ENCODE measurements around the gene SORBS2. TPM values are rescaled to one million over a fixed set of nuclear protein-coding genes. Genes with fewer than 3 reads are reported as not detected.

The SORBS2 gene
- total RNA-seq, 1 experiment from 2014 or later = 9.7 TPM

DNA sequence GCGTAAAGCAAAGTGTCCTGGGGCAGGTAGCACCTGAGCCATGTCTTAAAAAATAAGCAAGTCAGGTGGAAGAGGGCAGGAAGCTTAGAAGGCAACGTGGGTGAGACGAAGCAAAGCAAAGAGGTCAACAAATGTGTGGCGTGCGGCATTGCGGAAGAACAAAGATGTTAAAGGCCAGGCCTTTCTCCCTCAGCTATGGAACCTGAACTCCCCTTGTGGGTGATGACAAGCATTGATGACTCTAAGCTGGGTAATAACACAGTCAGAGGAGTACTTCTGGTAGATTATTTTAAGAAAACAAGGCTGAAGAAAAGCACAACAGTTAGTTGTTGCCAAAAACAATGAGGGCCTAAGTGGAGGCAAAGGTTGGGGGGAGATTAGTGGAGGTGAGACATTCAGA is 29.0 kb upstream of the SORBS2 start:
- Histone ChIP-seq H2BK15ac (ENCODE audit: low read depth, low read length) (no peak overlapping the region), H3K4me2 (ENCODE audit: insufficient read depth, insufficient read length, low read length) (no peak overlapping the region), H4K5ac (ENCODE audit: insufficient read length, low read depth, low read length) (no peak overlapping the region), H2BK20ac (ENCODE audit: low read depth, low read length, poor library complexity, severe bottlenecking) (no peak overlapping the region), H3K79me1 (ENCODE audit: insufficient read depth, low read depth, low read length, poor library complexity, severe bottlenecking) (no peaks in the 10 kb centered on the region), H3K23me2 (ENCODE audit: insufficient read length, low read depth, low read length, poor library complexity, severe bottlenecking) (no peaks in the 10 kb centered on the region), H3K14ac (ENCODE audit: insufficient read depth, low read length) (no peak overlapping the region), H3T11ph (ENCODE audit: low read length) (no peak overlapping the region), H2BK12ac (ENCODE audit: insufficient read length, low read depth, low read length) (peak overlapping the region; percentile 89), H2BK120ac (ENCODE audit: low read depth, low read length, poor library complexity, severe bottlenecking) (no peak overlapping the region), H3K9me3 (ENCODE audit: control insufficient read depth, low read depth, low read length) (peaks cover 4% of the 10 kb centered on the region), H3K56ac (ENCODE audit: insufficient read length, low read depth, low read length) (no peak overlapping the region), H4K91ac (ENCODE audit: insufficient read length, low read depth, low read length) (no peak overlapping the region), H3K9ac (ENCODE audit: extremely low read depth, insufficient read length, low read length) (no peak overlapping the region), H3K23ac (ENCODE audit: insufficient read length, low read depth, low read length) (no peak overlapping the region), H2AFZ (ENCODE audit: low read length) (no peak overlapping the region), H3K18ac (ENCODE audit: insufficient read length, low read depth, low read length) (no peak overlapping the region), H4K20me1 (ENCODE audit: control insufficient read depth, insufficient read depth, insufficient read length) (no peaks in the 10 kb centered on the region), H3K27ac (ENCODE audit: insufficient read length, low read depth, low read length) (peak overlapping the region; percentile 100), H4K8ac (replicated peaks; ENCODE audit: insufficient read length, low read depth, low read length) (no peak overlapping the region), H3K27me3 (ENCODE audit: insufficient read depth, low read length) (no peaks in the 10 kb centered on the region), H2BK5ac (ENCODE audit: insufficient read length, low read length) (peak overlapping the region; percentile 5), H3K79me2 (ENCODE audit: insufficient read depth, low read length) (no peaks in the 10 kb centered on the region), H3K4me1 (ENCODE audit: insufficient read depth, low read length) (peaks cover 25% of the 10 kb centered on the region; the same call in 1 of the 2 replicates), H2AK5ac (ENCODE audit: insufficient read length, low read length) (no peak overlapping the region), H3K4ac (ENCODE audit: low read depth, low read length) (no peak overlapping the region)
- H3K4me1 Mint-ChIP-seq = peaks cover 14 to 25% of the 10 kb centered on the region in 2 experiments
- H3K9me3 Mint-ChIP-seq = peaks cover 16 to 18% of the 10 kb centered on the region in 2 experiments
- H3K36me3 Mint-ChIP-seq (ENCODE audit: insufficient read depth in 1 of 3, low read depth in 3 of 3) = peaks cover 9 to 24% (median 21%) of the 10 kb centered on the region in 3 experiments
- no peaks in the 10 kb centered on the region for H3K27me3 Mint-ChIP-seq (ENCODE audit: low read depth)
- WGBS (ENCODE audit: extremely low coverage, insufficient read length, low lambda C conversion rate) = no CpG with 5 or more reads among the region's 6 CpGs
- TF ChIP-seq, protein P1, sequence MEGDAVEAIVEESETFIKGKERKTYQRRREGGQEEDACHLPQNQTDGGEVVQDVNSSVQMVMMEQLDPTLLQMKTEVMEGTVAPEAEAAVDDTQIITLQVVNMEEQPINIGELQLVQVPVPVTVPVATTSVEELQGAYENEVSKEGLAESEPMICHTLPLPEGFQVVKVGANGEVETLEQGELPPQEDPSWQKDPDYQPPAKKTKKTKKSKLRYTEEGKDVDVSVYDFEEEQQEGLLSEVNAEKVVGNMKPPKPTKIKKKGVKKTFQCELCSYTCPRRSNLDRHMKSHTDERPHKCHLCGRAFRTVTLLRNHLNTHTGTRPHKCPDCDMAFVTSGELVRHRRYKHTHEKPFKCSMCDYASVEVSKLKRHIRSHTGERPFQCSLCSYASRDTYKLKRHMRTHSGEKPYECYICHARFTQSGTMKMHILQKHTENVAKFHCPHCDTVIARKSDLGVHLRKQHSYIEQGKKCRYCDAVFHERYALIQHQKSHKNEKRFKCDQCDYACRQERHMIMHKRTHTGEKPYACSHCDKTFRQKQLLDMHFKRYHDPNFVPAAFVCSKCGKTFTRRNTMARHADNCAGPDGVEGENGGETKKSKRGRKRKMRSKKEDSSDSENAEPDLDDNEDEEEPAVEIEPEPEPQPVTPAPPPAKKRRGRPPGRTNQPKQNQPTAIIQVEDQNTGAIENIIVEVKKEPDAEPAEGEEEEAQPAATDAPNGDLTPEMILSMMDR (conservative IDR thresholded peaks at IDR 0.05) = no peak
- no peak overlapping the region for H3K27ac Mint-ChIP-seq
- DNase-seq = no peak
- no peak overlapping the region for H3K4me3 Mint-ChIP-seq
